Measurements from ENCODE around the gene LRMDA.

LRMDA gene

DNA sequence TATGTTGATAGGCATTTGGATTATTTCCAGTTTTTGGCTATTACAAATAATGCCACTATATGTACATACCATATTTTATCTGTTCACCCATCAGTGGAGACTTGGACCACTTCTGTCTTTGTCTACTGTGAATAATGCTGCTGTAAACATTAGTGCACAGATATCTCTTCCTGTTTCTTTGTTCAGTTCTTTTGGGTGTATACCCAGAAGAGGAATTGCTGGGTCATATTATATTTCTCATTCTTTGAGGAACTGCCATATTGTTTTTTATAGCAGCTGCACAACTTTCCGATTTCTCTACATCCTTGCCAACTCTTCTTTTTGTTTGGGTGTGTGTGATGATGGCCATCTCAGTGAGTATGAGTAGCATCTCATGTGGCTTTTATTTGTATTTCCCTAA lies 218.0 kb downstream of the LRMDA start:
- no peak for DNase-seq

DNA sequence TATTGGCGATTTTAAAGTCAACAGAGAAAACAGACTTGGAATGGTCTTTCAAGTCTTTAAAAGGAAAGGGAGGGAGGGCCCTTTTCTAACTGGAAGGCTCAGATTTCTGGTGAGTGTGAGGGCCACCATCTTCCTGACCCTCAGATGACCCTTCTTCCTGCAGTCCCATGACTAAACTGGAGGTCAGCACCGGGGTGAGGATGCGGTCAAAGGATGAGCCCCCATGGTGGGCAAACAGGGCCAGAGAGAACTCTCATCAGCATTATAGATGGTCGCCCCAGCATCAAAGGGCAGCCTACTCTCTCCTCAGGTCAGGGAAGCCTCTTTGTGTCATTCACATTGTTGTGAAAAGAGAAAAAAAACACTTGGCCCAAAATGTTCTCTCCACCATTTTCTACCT lies 219.2 kb downstream of the LRMDA start:
- DNase-seq, result no peak

GRCh38 chr10:75651417-75651816 lies 220.0 kb downstream of the LRMDA start:
- DNase-seq, result no peak

GRCh38 chr10:75652146-75652740 lies 220.8 kb downstream of the LRMDA start:
- no peak for DNase-seq

DNA sequence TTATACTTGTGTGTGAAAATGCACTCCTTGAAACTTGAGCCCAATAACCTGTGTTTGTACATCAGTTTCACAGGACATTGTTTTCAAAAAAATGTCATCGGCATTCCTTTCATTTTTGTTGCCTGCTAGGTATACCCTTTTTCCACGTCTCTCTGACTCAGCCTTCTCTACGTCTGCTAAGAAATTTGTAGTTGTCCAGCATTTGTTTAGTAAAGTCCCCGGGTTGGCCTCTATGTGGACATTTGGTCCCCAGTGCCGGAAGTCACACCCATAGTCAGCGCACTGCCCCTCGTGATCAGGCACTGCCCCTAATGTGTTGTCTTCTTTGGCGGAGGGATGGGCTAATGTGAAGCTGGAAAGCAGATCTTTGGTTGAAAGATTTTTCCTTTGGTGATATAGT lies 222.3 kb downstream of the LRMDA start:
- DNase-seq, result no peak

DNA sequence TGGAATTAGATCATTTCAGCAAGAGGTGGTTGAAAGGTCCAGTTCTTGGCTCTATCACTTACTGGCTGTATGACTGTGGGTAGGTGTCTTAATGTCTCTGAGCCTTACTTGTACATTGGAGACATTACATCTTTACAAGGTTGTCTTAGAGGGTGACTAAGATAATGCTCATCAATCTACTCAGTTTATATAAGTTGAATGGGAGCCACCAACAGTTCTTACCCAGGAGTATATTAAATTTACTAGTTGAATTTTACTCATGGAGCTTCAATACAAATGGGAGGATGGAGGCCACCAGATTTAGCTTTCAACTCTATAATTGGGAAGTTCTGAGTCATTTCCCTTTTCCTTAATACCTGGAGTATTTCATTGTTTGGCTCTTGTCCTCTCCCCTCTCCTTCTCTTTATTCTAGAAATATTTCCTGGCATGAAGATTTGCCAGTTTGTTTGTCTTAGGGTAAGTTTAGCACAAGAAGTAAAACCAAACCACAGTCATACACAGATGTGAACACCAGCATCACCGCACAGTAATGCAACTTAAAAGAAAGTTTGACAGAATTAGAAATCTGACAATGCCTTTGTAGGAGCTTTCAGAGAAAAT lies 222.8 kb downstream of the LRMDA start:
- DNase-seq, result no peak

GRCh38 chr10:75654772-75655171 lies 223.3 kb downstream of the LRMDA start:
- no peak for DNase-seq

DNA sequence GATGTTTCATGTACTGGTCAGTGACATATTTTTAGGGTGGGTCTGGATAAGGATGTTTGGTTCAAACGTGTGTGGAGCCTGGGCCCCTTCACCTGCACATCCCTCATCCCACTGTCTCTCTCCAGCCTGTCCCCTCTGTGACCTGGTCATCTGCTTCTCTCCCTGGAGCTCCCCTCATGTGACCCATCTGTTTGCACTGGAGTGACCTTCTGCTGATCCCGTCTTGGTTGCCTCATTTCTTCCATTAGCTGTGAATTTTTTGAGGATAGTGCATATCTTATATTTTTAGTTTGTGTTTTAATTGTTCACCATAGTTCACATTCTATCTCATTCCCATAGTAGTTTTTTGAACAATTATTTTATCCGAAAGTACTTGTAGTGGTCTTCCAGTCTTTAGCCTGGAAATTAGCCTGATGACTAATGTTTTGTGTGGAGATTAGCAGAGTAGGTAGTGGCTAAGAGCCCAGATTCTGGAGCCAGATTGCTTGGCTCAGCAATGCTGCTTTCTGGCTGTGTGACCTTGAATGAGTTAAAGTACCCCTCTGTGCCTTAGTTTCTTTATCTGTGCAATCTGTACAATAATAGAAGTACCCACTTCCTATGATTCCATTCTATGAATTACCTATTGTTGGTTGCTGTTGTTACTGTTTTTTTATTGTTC lies 224.5 kb downstream of the LRMDA start:
- no peak for DNase-seq

- DNase-seq, result no peak
Observed at GRCh38 chr10:75657351-75657750, 225.9 kb downstream of the LRMDA start.

- no peak for DNase-seq
Observed at GRCh38 chr10:75658036-75658435, 226.6 kb downstream of the LRMDA start.

DNA sequence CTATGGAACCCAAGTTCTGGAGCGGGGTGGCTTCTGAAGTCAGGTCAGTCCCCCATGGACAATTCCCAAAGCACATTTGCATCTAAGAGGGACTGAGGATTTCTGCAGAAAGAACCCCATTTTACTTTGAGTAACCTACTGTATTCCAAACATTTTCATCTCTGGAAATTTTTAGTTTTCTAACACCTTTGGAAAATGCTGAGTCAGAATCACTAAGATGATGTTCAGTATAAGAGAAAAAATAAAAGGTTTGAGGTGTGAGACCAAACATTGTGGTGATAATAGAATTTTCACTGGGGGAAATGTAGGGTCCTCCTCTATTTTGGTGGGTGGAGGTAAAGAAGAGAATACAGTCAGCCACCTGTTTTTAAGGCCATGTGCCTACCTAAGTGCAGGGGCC lies 227.1 kb downstream of the LRMDA start:
- no peak for DNase-seq

DNA sequence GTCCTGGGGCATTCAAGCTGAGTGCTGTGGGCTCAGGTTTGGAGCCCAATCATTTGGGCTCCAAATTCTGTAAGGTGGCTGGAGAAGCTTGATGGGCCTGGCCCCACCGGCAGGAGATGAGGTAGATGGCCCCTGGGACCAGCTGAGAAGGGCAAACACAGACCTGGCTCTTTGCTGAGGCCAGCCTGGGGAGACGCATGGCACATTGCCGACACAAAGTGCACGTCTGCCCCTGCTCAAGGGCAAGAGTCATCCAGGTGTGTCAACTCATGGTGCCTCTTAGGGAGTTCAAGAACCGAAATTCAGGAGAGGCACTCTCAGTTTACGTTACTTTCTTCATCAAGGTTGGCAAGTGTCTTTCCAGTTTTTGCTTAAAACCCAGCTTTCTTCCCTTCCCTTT lies 227.5 kb downstream of the LRMDA start:
- DNase-seq, result no peak

DNA sequence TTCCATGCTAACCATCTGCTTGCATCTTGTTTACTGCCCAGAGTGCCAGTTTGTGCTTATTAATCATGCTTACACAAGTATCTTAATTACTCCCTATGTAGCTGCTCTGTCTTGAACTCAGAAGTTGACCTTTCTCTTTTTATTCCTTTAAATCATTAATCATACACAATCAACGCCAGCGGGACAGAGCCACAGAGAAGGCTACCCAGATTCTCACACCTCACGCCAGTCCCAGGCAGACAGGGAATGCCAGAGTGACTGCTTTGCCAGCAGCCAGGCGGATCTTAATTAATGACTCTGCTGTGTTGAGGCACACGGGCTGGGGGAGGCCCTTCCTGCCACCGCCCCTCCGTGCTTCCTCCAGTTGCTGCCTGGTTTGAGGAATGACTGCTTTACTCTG lies 229.4 kb downstream of the LRMDA start:
- no peak for DNase-seq

GRCh38 chr10:75662715-75663114 lies 231.3 kb downstream of the LRMDA start:
- DNase-seq, result no peak

DNA sequence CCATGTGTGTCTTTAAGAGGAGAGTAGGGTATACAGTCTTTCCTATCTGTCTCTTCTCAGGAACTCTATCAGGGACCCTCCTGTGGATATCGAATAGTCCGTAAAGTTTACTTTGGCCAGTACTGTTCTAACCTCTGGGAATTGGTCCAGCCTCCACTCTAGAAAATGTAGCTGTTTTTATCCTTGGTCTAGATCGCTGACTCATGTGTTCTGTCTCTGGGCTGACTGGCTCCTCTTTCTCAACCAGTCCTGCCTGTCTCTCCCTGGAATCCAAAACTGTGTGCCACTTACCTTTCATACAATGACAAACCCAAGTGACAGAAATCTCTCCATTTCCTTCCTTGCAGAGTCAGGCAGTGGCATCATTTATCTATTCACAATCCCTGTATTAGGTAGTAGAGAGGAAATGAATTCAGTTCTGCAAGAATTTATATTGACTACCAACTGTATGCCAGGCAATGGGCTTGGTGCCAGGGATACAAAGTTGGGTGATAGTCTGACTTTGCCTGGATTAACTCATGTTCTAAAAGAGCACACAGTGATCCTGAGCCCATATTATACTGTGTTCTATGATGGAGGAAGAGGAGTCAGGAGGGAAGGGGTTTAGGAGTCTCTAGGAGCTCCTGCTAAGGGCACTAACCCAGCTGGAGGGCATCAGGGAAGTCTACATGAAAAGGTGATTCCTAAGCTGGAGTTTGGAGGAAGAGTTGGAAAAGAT lies 232.7 kb downstream of the LRMDA start:
- no peak for DNase-seq

DNA sequence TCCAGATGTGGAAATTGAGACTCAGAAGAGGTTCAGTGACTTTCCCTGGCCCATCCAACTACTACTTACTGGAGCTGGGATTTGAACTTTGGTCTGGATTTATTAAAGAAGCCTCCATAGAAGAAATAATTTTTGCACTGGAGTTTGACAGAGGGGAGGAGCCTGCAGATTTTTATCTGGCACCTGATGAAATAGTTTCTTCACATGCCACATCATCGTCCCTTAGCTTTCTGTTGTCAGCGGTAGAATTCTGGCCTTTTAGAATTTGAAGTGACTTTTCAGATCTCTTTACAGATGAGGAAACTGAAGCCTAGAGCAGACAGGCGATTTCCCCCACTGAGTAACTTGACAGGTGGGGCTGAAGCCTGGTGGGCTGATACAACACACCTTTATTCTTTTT lies 233.5 kb downstream of the LRMDA start:
- no peak for DNase-seq

GRCh38 chr10:75665707-75666106 lies 234.3 kb downstream of the LRMDA start:
- no peak for DNase-seq

- no peak for DNase-seq
Observed at GRCh38 chr10:75672111-75672671, 240.8 kb downstream of the LRMDA start.

DNA sequence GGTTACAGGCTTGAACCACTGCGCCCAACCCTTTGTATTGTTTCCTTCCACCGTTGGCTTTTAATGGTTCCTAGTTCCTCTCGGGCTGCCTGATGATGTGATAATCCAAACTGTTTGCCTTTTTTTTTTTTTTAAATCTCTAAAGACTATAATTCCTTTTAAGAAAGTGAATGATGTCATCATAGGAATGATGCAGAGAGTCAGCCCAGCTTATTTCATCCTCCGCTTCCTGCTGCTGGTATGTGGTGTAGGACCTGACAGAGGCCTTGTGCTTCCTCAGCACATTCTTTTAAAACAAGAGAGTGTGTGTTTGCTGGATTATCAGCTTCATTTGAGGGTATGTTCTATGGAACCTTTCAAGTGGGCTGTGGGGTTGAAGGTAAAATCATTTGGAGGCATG lies 241.4 kb downstream of the LRMDA start:
- no peak for DNase-seq

DNA sequence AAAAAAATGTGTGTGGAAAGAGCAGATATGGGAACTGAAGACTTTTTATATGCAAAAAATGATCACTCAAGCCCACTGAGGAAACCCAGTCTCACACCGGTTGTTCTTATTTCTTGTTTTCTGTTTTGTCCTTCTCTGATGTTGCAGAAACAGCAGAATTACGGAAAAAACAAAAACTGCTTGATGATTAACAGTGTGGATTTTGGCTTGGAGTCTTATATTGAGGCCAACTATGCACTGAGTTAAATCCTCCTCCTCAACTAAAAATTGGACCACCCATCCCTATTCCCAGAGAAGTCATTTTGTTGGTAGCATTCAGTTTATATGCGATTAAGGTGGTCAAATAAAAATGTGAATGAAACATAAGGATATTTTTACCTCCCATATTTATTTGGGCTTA lies 246.1 kb downstream of the LRMDA start:
- no peak for DNase-seq

DNA sequence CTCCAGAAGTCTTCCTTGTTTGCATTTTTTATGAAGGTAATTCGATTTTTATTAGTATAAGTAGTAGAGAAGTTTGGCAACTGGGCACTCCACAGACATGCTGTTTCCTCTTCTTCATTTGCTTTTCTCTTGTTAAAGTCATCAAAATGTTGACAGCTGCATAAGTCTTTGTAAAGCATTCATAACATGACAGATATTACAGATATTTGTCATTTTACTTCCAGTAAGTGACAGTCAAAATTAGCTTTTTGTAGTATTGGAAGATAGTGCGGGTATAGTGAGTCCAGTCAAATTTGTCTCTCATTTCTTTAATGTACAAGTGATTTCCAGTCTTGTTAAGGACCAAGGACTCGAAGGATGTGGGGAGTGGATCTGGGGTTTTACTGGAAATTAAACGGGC lies 247.1 kb downstream of the LRMDA start:
- DNase-seq, result no peak

DNA sequence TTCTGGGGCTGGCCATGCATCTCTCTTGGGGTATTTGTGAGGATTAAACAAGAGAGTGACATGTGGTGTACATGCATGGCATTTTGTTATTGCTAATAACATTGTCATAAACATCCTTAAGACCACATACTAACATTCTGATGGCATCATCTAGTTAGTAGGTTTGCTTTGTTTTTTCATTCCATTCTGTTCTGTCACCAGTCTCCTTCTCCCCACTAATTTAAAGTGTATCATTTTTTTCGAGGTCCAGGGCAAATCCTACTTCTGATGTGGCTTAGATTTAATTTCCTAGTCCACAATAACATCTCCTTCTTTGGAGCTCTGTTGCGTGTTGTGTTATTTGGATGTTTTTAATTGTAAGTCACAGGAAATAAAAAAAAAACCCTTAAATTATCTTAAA lies 248.1 kb downstream of the LRMDA start:
- DNase-seq, result no peak

- no peak for DNase-seq
Observed at GRCh38 chr10:75681334-75681733, 249.9 kb downstream of the LRMDA start.
